Muscle of arm (tissue), 12 donors: ENCODE results near the gene ANO8. TPM values are rescaled to one million over a fixed set of nuclear protein-coding genes. Genes with fewer than 3 reads are reported as not detected.
A peak's percentile ranks its signal among the peaks of the same experiment; 100 is the strongest.

Source experiments
- DNase-seq: peaks from one replicate; pipeline ENCODE4 v3.0.0-alpha.2; 2013
- polyA plus RNA-seq, 12 donors: library from polyadenylated mRNA; unstranded; fragments of 120-200 nt; gene quantifications; one replicate each; pipeline ENCODE4 v1.2.1, GENCODE V29; 2013; ENCODE audit not compliant: insufficient read length in 12 of 12

The ANO8 gene
- polyA plus RNA-seq, 12 donors = 4.5 to 14.0 (median 6.0) TPM; not detected in 1

GRCh38 chr19:17347361-17347760, 12.7 kb upstream of the ANO8 start:
- no peak for DNase-seq

DNA sequence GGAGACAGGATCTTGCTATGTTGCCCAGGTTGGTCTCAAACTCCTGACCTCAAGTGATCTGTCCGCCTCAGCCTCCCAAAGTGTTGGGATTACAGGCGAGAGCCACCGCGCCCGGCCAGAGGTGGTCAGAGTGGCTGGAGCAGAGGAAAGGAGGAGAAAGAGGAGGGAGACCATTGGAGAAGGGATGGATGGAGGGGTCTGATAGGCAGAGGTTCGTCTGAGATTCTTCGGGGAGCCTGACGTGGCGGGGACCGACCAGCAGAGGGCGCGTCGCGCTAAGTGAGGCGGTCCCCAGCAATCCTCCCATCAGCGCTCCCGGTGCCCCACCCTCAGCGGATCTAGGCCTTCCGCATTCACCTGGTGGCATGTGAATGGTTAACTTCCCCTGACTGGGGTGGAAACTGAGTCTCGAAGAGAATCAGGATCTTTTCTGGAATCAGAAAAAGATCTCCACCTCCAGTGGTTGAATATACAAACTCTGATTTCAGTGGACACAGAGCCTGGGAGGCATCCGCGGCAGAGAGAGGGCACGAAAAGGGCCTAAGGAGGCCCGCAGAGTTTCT, 11.5 kb upstream of the ANO8 start:
- peak; percentile 73 for DNase-seq

GRCh38 chr19:17341845-17342244, 7.2 kb upstream of the ANO8 start:
- DNase-seq = no peak

DNA sequence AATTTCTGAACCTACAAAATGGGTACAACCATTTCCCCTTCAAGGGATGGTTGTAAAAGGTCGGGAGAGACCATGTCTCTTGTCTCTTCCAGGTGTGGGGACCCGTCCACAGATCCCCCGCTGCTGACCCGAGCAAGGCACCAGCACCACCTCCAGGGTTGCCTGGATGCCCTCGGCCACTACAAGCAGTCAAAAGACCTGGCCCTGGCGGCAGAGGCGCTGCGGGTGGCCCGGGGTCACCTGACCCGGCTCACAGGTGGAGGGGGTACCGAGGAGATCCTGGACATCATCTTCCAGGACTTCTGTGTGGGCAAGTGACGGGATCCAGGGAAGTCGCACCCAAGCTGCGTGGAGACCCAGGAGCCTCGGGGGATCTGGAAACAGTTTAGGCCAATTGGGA, 6.7 kb upstream of the ANO8 start:
- DNase-seq = no peak

GRCh38 chr19:17340871-17341357, 6.3 kb upstream of the ANO8 start:
- DNase-seq = no peak

DNA sequence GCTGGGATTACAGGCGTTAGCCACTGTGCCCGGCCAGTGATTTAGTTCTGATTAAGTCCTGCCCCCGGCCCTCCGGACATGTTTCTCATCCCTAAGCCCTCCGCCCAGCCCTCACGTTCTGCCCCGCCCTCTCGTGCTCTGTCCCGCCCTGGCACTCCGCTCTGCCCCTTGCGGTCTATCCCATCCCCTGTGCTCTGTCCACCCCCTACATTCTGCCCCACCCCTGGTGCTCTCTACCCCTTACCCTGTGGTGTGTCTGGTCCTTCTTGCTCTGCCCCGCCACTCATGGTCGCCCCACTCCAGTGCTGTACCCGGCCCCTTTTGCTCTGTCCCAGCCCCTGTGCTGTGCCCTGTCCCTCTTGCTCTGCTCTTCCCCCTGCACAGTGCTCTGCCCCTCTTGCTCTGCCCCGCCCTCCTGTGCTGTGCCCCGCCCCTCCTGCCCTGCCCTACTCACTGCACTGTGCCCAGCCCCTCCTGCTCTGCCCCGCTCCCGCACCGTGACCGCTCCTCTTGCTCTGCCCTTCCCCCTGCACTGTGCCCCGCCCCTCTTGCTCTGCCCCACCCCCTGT, 5.7 kb upstream of the ANO8 start:
- DNase-seq = no peak

DNA sequence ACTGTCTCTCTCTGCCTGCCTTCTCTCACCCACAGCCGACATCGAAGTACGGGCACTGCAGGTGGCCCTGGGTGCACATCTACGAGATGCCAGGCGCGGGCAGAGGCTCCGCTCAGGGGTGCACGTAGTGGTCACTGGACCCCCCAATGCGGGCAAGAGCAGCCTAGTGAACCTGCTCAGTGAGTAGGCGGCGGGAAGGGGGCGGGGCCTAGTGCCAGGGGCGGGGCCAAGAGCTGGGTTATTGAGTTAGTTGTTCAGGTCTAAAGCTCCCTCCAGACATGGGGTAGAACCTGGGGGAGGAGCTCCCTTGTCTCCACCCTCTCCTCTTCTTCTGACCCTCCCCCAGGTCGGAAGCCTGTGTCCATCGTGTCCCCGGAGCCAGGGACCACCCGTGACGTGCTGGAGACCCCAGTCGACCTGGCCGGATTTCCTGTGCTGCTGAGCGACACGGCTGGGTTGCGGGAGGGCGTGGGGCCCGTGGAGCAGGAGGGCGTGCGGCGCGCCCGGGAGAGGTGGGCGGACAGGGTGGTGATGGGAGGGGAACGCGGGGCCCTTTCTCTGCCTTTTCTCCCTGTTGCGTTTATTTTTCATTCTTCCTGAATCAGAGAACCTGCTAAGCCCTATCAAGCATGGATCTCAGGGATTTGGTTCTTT, 4.6 kb upstream of the ANO8 start:
- DNase-seq = no peak

DNA sequence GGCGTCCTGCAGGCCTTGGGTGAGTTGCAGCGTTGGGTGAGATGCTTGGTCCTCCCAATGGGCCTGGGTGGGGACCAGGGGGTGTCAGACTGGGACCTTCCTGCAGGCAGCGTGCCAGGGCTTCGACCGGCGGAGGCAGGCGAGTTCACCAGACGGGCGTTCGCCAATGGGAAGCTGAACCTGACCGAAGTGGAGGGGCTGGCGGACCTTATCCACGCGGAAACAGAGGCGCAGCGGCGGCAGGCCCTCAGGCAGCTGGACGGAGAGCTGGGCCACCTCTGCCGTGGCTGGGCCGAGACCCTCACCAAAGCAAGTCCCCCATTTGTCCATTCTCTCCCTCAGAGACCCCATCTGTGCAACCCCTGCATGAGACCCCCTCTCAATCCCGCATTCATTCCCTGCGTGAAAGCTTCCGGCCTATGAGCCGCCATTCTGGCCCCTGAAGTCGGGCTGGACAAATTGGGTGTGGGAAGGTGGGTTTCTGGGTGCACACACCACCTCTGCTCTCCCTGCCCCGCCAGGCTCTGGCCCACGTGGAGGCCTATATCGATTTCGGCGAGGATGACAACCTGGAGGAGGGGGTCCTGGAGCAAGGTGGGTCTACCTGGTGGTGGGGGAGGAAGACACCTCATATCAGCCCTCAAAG, 3.9 kb upstream of the ANO8 start:
- DNase-seq = no peak

DNA sequence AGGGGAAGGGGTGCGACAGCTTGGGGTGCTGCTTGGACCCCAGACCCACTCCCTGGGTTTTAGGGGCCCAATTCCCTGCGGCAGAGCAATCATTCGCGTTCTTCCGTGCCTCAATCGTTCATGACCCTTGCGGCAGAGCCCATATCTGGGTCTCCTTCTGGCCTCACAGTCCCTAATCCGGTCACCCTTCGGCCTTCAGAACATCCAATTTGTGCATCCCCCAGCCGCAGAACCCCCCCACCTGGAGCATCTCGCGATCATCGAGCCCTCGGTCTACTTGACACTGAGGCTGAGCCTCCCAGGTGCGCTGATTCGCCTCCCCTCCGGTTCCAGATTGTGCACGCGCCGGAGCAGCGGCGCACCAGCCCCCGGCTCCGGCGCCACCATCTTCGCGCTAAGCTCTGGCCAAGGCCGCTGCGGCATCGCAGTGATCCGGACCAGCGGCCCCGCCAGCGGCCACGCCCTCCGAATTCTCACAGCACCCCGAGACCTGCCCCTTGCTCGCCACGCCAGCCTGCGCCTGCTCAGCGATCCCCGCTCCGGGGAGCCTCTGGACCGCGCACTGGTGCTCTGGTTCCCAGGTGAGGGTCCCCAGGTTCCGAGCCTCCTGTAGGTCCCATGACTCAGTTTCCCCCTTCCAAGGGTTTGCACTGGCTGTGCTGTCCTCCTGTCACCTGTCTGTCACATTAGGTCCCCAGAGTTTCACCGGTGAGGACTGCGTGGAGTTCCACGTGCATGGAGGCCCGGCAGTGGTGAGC, 3.2 kb upstream of the ANO8 start:
- no peak for DNase-seq

DNA sequence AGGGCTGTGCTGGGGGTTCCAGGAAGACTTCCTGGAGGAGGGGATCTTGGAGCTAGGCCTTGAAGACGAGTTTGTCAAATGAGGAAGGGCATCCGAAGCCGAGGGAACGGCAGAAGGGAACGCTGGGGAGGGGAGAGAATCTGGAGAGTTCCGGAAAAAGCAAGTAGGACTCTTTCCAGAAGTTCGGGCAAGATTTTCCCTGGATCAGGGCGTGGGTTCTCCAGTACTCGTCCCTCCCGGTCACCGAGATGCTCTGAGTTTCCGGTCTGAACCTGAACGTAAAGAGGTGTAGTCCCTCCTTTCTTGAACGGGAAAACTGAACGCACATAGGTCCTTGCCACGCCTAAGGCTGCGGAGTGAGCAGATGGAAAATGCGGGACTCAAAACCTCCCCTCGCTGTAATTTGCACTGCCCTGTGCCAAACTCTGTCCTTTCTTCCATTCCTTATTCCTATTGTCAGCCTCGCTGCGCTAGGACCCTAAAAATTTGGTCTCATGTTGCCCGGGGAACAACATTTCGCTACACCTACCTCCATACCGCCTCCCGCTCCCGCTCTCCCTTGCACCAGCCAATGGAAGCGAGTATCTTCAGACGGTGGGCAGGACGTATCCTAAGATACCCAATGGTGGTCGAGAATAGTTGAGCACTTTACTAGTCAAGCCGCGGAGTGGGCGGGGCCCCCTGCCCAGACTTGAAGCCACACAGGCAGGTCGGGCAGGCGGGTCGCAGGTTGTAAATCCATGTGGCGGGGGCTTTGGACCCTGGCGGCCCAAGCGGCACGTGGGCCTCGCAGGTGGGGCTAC, 2.4 kb upstream of the ANO8 start, which contains the start of gene GTPBP3:
Gene GTPBP3 (plus strand): TSS at position 682 of the 803 bp plus-strand sequence. CDS start 59 bp downstream, at position 741.
- DNase-seq = peak; percentile 99

- DNase-seq = no peak
Measured at GRCh38 chr19:17335575-17335974, 920 bp upstream of the ANO8 start.

- DNase-seq = no peak
Measured at GRCh38 chr19:17333611-17334413, 843 bp downstream of the ANO8 start.

DNA sequence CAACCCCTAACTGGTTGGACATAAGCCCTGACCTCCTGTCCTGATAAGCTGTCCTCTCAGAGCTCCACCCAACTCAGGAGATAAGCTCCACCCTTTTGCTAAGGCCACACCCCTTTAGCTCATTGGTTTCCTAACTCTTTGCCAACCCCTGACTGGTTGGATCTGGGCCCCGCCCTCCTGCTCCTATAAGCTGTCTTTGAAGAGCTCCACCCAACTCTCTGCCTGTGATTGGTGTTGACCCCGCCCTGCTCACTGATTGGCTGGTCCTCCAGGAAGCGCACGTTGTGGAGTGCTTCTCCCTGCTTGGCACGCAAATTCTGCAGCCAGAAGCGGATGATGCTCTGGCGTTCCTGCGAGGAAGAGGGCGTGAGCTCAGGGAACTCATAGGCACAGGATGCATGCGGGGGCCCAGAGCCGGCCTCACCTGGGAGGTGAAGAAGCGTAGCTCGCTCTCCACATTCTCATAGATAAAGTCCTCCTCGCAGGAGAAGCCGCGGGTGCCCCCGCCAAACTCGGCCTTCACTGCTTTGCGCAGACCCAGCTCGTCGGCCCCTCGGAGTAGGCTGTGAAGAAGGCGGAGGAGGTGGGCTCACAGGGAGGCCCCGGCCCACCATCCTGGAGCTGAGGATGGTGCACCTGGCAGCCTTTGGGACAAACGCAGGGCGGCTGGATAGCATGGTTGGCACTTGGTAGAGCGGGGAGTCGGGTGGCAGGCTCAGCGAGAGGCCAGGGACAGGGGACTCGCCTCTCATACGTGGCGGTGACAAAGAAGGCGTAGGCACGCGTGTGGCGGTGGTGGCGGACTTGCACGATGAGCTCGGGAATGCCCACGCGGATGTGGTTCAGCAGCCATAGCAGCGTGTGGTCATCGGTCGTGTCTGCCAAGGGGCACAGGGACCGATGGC, 1.7 kb downstream of the ANO8 start:
- no peak for DNase-seq

DNA sequence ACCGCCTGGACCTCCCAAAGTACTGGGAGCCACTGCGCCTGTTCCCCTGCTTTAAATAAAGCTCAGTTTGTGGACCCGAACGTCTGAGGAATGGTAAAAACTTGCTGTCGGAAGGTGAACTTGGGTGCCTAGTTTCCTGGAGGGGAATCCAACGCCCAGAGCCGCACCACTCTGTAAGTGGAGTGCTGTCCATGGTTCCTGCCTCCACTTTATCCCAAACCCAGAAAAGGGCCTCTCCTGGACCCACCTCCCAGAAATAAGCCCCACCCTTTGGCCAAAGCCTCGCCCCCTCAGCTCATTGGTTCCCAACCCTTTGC, 2.3 kb downstream of the ANO8 start:
- DNase-seq = no peak

- DNase-seq = no peak
Measured at GRCh38 chr19:17331045-17331558, 3.6 kb downstream of the ANO8 start.

DNA sequence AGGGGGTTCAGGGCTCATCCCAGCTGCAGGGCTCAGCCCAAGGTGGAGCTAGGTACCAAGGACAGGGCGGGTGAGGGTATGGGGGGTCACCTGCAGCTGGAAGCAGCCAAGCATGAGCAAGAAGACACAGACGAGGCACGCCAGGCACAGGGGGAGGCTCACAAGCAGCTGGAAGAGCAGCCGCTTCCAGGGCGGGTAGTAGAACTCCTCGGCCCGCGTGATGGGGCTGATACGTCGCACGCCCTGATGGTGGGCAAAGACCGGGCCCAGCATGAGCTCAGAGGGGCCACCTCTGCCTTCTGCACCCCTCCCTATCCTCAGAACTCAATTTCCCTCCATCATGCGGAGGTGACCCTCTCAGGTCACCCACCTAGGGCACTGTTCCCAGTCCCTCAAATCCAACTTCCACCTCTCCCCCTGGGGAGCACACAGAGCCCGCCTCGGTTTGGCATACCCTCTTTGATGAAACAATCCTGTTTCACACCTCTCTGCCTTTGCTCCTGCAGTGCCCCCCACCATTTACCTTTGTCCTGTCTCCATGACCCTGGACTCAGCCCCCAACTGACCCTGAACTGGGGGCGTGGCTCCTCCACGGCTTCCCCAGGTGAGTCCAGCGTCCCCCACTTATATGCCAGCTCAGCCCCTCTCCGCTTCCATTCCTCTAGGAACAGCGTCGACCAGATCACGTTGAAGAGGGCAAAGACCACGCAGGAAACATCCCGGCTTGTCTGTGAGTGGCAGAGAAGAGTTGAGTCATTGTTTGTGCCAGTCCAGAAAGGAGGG, 4.2 kb downstream of the ANO8 start:
- no peak for DNase-seq

- DNase-seq = no peak
Measured at GRCh38 chr19:17329366-17330261, 5.0 kb downstream of the ANO8 start.
